Measurements from ENCODE around the gene MZF1. TPM values are rescaled to one million over a fixed set of nuclear protein-coding genes. Genes with fewer than 3 reads are reported as not detected.

MZF1 gene
- total and polyA plus RNA-seq, 2 experiments from 2014 or later: 10.2 to 21.8 TPM

GRCh38 chr19:58547323-58548312 lies 25.5 kb downstream of the MZF1 start:
- peaks cover 80% of the 10 kb centered on the region for H3K36me3 Mint-ChIP-seq (ENCODE audit: low read depth)
- H3K4me3 Mint-ChIP-seq: peak overlapping the region; percentile 99; the same call in 2 of the 3 replicates

GRCh38 chr19:58546019-58546530 lies 27.1 kb downstream of the MZF1 start:
- Histone ChIP-seq H3K27me3 (ENCODE audit: insufficient read depth) (peaks cover 15% of the 10 kb centered on the region; the same call in 1 of the 2 replicates), H3K4me1 (ENCODE audit: insufficient read depth) (peaks cover 8% of the 10 kb centered on the region; the same call in 1 of the 2 replicates), H3K4me3 (peak overlapping the region; percentile 99), H4K20me1 (replicated peaks; ENCODE audit: insufficient read depth) (peaks cover 45% of the 10 kb centered on the region), H3F3A (replicated peaks; ENCODE audit: low read depth) (peaks cover 63% of the 10 kb centered on the region), H3K27ac (ENCODE audit: low read depth) (peak overlapping the region; percentile 55; the same call in 1 of the 2 replicates), H3K9me2 (ENCODE audit: insufficient read depth) (no peaks in the 10 kb centered on the region), H3K36me3 (ENCODE audit: insufficient read depth) (peaks cover 41% of the 10 kb centered on the region), H3K4me2 (peak overlapping the region; percentile 98), H2AFZ (no peak overlapping the region), H3K79me2 (replicated peaks; ENCODE audit: insufficient read depth) (peaks cover 37% of the 10 kb centered on the region)
- ATAC-seq (no peak), DNase-seq (ENCODE audit: low spot score) (no peak)
- peaks cover 5% of the 10 kb centered on the region; the same call in 2 of the 3 replicates for H3K9me3 Mint-ChIP-seq
- peaks cover 22% of the 10 kb centered on the region for H3K4me1 Mint-ChIP-seq
- peaks cover 65% of the 10 kb centered on the region for H3K36me3 Mint-ChIP-seq (ENCODE audit: low read depth)
- peak overlapping the region; percentile 45 for H3K27ac Mint-ChIP-seq
- peaks cover 40% of the 10 kb centered on the region for H3K27me3 Mint-ChIP-seq (ENCODE audit: insufficient read depth, low read depth, poor library complexity)
- peak overlapping the region; percentile 99 for H3K4me3 Mint-ChIP-seq
- TF ChIP-seq ZNF114 (CRISPR knock-in tag; IDR thresholded peaks at IDR 0.05) (no peak), EZH2 (IDR thresholded peaks at IDR 0.05; ENCODE audit: low read depth, unreplicated experiment) (no peak), REST (IDR thresholded peaks at IDR 0.05; ENCODE audit: unreplicated experiment) (no peak), CREB1 (CRISPR knock-in tag; IDR thresholded peaks at IDR 0.05; ENCODE audit: low read depth) (no peak)

More at GRCh38 chr19:58547323-58548312, 25.5 kb downstream of the MZF1 start:
- Mint-ChIP-seq H3K9me3 (peaks cover 5% of the 10 kb centered on the region; the same call in 2 of the 3 replicates), H3K4me1 (peaks cover 24% of the 10 kb centered on the region), H3K27ac (no peak overlapping the region), H3K27me3 (ENCODE audit: insufficient read depth, low read depth, poor library complexity) (peaks cover 32% of the 10 kb centered on the region)
- Histone ChIP-seq H2AFZ (no peak overlapping the region), H3K79me2 (replicated peaks; ENCODE audit: insufficient read depth) (peaks cover 37% of the 10 kb centered on the region), H3K4me2 (no peak overlapping the region), H3K27me3 (ENCODE audit: insufficient read depth) (peaks cover 4% of the 10 kb centered on the region; the same call in 1 of the 2 replicates), H3K36me3 (ENCODE audit: insufficient read depth) (peaks cover 51% of the 10 kb centered on the region), H3K9me2 (ENCODE audit: insufficient read depth) (no peaks in the 10 kb centered on the region), H3K27ac (ENCODE audit: low read depth) (0 out of 2 replicates have a peak overlapping the region, but pooled peaks have one; percentile 69), H4K20me1 (replicated peaks; ENCODE audit: insufficient read depth) (peaks cover 45% of the 10 kb centered on the region), H3K4me1 (ENCODE audit: insufficient read depth) (peaks cover 8% of the 10 kb centered on the region; the same call in 1 of the 2 replicates), H3K4me3 (0 out of 2 replicates have a peak overlapping the region, but pooled peaks have one; percentile 99), H3F3A (replicated peaks; ENCODE audit: low read depth) (peaks cover 79% of the 10 kb centered on the region)
- no peak for ATAC-seq
- no peak for TF ChIP-seq CREB1 (CRISPR knock-in tag; IDR thresholded peaks at IDR 0.05; ENCODE audit: low read depth)
- no peak for TF ChIP-seq NANOG (IDR thresholded peaks at IDR 0.05; ENCODE audit: borderline replicate concordance)
- TF ChIP-seq REST (IDR thresholded peaks at IDR 0.05; ENCODE audit: unreplicated experiment): no peak
- no peak for TF ChIP-seq JUNB (IDR thresholded peaks at IDR 0.05; ENCODE audit: unreplicated experiment)
- TF ChIP-seq POLR2AphosphoS5 (IDR thresholded peaks at IDR 0.05; ENCODE audit: low read depth): no peak
- TF ChIP-seq ZNF114 (CRISPR knock-in tag; IDR thresholded peaks at IDR 0.05): no peak
- no peak for DNase-seq (ENCODE audit: low spot score)
